ENCODE data around the gene PEX16. TPM values are rescaled to one million over a fixed set of nuclear protein-coding genes. Genes with fewer than 3 reads are reported as not detected.

Gene PEX16
- total and polyA plus RNA-seq, 9 of the 15 experiments (the other 6 are each of a cell fraction or from before 2014, with no cell fraction given): 1.5 to 43.9 (median 14.6) TPM

DNA sequence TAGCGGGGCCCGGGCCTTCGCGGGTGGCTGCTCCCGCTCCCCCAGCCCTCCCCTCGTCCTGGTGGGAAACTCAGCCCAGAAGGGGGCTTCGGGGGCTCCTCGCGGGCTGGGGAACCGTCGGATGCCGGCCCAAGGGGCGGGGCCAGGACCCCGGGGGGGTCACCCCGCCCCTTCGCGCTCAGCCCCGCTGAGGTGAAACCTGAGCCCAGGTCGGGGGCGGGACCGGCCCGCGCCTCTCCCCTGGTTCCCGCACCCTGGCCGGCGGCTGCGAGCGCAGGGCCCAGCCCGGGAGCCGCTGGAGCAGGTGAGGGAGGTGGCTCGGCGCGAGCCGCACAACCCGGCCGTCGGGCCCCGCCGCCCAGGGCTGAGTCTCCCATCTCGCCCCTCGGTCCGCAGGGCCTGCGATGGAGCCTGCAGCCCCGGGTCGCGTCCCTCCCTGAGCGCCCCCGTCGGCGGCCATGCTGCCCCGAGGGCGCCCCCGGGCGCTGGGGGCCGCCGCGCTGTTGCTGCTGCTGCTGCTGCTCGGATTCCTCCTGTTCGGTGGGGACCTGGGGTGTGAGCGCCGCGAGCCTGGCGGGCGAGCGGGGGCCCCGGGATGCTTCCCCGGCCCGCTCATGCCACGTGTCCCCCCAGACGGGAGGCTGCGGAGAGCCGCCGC, 4.9 kb upstream of the PEX16 start, which contains the start of gene LARGE2 (continued):
- TF ChIP-seq, protein P1, sequence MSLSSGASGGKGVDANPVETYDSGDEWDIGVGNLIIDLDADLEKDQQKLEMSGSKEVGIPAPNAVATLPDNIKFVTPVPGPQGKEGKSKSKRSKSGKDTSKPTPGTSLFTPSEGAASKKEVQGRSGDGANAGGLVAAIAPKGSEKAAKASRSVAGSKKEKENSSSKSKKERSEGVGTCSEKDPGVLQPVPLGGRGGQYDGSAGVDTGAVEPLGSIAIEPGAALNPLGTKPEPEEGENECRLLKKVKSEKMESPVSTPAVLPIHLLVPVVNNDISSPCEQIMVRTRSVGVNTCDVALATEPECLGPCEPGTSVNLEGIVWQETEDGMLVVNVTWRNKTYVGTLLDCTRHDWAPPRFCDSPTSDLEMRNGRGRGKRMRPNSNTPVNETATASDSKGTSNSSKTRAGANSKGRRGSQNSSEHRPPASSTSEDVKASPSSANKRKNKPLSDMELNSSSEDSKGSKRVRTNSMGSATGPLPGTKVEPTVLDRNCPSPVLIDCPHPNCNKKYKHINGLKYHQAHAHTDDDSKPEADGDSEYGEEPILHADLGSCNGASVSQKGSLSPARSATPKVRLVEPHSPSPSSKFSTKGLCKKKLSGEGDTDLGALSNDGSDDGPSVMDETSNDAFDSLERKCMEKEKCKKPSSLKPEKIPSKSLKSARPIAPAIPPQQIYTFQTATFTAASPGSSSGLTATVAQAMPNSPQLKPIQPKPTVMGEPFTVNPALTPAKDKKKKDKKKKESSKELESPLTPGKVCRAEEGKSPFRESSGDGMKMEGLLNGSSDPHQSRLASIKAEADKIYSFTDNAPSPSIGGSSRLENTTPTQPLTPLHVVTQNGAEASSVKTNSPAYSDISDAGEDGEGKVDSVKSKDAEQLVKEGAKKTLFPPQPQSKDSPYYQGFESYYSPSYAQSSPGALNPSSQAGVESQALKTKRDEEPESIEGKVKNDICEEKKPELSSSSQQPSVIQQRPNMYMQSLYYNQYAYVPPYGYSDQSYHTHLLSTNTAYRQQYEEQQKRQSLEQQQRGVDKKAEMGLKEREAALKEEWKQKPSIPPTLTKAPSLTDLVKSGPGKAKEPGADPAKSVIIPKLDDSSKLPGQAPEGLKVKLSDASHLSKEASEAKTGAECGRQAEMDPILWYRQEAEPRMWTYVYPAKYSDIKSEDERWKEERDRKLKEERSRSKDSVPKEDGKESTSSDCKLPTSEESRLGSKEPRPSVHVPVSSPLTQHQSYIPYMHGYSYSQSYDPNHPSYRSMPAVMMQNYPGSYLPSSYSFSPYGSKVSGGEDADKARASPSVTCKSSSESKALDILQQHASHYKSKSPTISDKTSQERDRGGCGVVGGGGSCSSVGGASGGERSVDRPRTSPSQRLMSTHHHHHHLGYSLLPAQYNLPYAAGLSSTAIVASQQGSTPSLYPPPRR (CRISPR knock-in tag; IDR thresholded peaks at IDR 0.05; ENCODE audit: borderline replicate concordance): no peak
- no peak for TF ChIP-seq ESRRB (CRISPR knock-in tag; IDR thresholded peaks at IDR 0.05; ENCODE audit: borderline replicate concordance)
- TF ChIP-seq MYC (IDR thresholded peaks at IDR 0.05; ENCODE audit: low read depth, low read length): 0 out of 2 replicates have a peak, but pooled peaks have one; percentile 10
- no peak for TF ChIP-seq MYC (CRISPR knock-in tag; IDR thresholded peaks at IDR 0.05; ENCODE audit: borderline replicate concordance, low read depth)
- peak; percentile 67 for TF ChIP-seq CXXC5 (CRISPR knock-in tag; IDR thresholded peaks at IDR 0.05)
- TF ChIP-seq DACH1 (IDR thresholded peaks at IDR 0.05; ENCODE audit: partially characterized antibody): peak; percentile 50
- TF ChIP-seq ARNT (IDR thresholded peaks at IDR 0.05): no peak
- peak; percentile 67; the same call in 1 of the 2 replicates for TF ChIP-seq SP1 (CRISPR knock-in tag; IDR thresholded peaks at IDR 0.05)
- peak; percentile 55 to 57; a peak in 3 of 4 replicates for TF ChIP-seq NRF1 (conservative IDR thresholded peaks at IDR 0.05 in 1 of 2, IDR thresholded peaks at IDR 0.05 in 1 of 2)
- TF ChIP-seq GTF2E2 (tag; IDR thresholded peaks at IDR 0.05): no peak
- TF ChIP-seq PPARD (CRISPR knock-in tag; IDR thresholded peaks at IDR 0.05): no peak

All from K562 (cell line).